Memory B cell (primary cell): ENCODE results near the gene VPS50.
A peak's percentile ranks its signal among the peaks of the same experiment; 100 is the strongest.

ENCODE experiments used
- ATAC-seq: fragments of 150-1000 bp; cut with Tn5 transposase; 2 replicates; pipeline ENCODE4 v1.10.0; 2021; ENCODE audit warnings: low read depth, mild to moderate bottlenecking, moderate library complexity
- DNase-seq, 2 donors: peaks; one replicate each; pipeline ENCODE4 v3.0.0; 2022; ENCODE audit warnings: low spot score in 2 of 2
- H3K27ac Mint-ChIP-seq: one replicate; pipeline ENCODE4 v1.8.0; 2022; ENCODE audit warnings: mild to moderate bottlenecking, moderate library complexity, mixed read lengths
- H3K27me3 Mint-ChIP-seq: one replicate; pipeline ENCODE4 v1.8.0; 2022; ENCODE audit warnings: mixed read lengths
- H3K36me3 Mint-ChIP-seq: one replicate; pipeline ENCODE4 v1.8.0; 2022; ENCODE audit warnings: mild to moderate bottlenecking, mixed read lengths
- H3K4me1 Mint-ChIP-seq: one replicate; pipeline ENCODE4 v1.8.0; 2022; ENCODE audit warnings: mixed read lengths
- H3K4me3 Mint-ChIP-seq: one replicate; pipeline ENCODE4 v1.8.0; 2022; ENCODE audit warnings: mild to moderate bottlenecking, moderate library complexity, mixed read lengths
- H3K9me3 Mint-ChIP-seq: one replicate; pipeline ENCODE4 v1.8.0; 2022; ENCODE audit warnings: mixed read lengths

Gene VPS50, protein sequence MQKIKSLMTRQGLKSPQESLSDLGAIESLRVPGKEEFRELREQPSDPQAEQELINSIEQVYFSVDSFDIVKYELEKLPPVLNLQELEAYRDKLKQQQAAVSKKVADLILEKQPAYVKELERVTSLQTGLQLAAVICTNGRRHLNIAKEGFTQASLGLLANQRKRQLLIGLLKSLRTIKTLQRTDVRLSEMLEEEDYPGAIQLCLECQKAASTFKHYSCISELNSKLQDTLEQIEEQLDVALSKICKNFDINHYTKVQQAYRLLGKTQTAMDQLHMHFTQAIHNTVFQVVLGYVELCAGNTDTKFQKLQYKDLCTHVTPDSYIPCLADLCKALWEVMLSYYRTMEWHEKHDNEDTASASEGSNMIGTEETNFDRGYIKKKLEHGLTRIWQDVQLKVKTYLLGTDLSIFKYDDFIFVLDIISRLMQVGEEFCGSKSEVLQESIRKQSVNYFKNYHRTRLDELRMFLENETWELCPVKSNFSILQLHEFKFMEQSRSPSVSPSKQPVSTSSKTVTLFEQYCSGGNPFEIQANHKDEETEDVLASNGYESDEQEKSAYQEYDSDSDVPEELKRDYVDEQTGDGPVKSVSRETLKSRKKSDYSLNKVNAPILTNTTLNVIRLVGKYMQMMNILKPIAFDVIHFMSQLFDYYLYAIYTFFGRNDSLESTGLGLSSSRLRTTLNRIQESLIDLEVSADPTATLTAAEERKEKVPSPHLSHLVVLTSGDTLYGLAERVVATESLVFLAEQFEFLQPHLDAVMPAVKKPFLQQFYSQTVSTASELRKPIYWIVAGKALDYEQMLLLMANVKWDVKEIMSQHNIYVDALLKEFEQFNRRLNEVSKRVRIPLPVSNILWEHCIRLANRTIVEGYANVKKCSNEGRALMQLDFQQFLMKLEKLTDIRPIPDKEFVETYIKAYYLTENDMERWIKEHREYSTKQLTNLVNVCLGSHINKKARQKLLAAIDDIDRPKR

DNA sequence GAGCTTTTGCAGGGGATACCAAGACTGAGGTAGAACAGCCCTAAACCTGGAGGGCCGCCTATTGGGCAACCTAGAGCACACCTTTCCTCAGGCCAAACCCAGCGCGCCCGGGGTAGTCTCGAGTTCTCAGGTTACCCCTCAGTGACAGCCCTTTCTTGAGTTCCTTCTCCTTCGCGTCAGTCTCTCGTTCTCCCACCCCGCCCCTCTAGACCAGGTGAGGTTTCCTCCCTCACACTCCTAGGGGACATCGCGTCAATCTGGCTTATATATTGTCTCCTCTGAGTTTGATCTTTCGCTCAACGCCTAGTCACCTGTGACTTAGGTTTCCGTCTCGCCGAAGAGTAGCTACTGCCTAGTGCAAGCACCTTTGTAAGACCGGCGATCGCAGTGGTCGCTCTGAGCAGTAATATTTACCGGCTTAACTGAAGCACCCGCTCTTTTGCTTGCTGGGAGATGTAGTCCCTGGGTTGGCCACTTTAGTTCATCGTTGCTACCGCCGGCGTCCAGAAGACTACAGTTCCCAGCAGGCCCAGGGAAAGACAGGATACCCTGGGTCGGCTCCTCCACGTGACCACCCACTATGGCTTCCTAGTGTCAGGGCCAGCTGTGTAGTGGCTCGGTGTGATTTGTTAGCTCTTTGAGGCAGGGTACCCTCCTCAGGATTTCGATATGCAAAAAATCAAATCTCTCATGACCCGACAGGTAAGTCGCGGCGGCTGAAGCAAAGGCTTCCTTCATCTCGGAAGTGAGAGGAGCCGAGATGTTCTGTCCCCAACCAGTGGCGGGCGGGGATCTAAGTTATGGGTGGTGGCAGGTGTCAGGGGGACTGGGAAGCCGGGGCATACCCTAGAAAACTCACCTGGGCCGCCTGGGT lies at the start of gene VPS50:
TSS of gene VPS50 (plus strand) at position 568 of the 874 bp plus-strand sequence. CDS start at position 670, 102 bp downstream.
- peaks cover 3% of the 10 kb centered on the region for H3K4me1 Mint-ChIP-seq
- no peaks in the 10 kb centered on the region for H3K9me3 Mint-ChIP-seq
- H3K4me3 Mint-ChIP-seq, result peak within 1 kb of the TSS; percentile 99
- H3K27ac Mint-ChIP-seq, result peak within 1 kb of the TSS; percentile 96
- H3K36me3 Mint-ChIP-seq, result no peaks in the 10 kb centered on the region
- peak; percentile 94 for ATAC-seq
- no peaks in the 10 kb centered on the region for H3K27me3 Mint-ChIP-seq
- peak; percentile 84 to 87 for DNase-seq

DNA sequence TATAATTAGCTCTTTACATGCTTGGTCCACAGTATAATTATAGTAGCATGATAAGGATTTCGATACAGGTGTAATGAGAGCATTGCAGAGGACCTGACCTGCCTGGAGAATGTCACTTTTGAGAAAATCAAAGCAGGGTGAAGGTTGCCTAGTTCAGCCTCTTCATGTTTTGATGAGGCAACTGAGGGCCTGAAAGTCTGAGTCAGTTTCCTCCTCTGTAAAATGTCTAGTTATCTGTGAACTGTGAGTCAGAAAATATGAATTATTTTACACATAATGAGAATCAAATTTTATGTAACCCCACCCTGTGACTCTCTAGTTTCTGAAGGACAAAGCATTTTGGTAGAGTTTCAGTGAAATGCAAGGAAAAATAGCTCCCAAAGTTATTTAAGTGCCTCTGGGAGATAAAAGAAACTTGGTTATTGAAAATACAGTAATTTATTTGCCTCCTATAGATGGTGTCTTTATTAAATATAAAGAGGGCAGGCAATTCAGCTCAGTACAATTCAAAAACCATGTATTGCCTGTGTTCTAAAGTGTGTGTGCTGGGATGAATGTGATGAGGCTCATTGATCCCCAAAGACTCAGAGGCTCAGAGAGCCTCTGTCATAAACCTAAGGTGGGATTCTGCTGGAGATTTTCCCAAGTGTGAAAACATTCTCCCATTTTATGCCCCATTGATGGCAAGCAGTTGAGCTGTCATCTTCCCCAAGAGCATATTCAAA lies 46.7 kb upstream of the VPS50 start:
- DNase-seq (no peak), ATAC-seq (no peak)
- Mint-ChIP-seq H3K36me3 (no peaks in the 10 kb centered on the region), H3K9me3 (no peaks in the 10 kb centered on the region), H3K27me3 (peaks cover 9% of the 10 kb centered on the region), H3K4me1 (no peaks in the 10 kb centered on the region), H3K4me3 (no peak overlapping the region), H3K27ac (no peak overlapping the region)

DNA sequence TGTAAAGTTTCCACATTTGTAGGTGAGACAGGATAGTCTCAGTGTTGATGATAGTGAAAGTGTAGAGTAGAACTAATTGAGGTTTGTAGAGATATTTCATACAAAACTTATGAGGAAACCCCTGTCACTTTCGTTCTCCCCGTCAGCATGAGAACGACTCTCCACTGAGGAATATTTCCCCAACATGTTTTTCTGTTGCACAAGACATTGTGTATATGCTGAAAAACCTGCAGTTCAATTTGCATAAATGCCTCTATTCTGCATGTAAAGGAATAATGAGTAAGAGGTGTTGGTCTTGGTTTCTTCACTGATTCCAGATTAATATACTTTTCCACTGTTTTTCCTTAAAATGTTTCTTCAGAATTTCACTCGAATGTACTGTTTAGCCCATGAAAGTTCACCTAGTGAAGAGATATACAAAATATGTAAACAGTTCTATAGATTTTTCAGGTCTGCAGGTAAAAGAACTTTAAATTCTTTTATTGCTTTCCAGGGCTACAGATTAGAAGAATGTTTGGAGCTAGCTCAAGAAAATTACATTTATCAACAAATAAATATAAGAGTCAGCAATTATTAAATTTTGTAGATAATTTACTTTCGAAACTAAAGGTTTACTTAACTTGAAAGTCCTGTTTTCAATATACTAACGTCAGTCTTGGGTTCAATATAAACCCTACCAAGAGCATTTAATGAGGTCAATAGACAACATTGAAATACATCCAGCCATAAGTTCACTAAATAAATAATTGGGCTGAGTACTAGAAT lies 43.1 kb upstream of the VPS50 start:
- DNase-seq, result no peak
- Mint-ChIP-seq H3K27ac (no peak overlapping the region), H3K9me3 (no peaks in the 10 kb centered on the region), H3K4me1 (no peaks in the 10 kb centered on the region), H3K4me3 (no peak overlapping the region), H3K27me3 (peaks cover 3% of the 10 kb centered on the region), H3K36me3 (no peaks in the 10 kb centered on the region)
- ATAC-seq, result no peak

DNA sequence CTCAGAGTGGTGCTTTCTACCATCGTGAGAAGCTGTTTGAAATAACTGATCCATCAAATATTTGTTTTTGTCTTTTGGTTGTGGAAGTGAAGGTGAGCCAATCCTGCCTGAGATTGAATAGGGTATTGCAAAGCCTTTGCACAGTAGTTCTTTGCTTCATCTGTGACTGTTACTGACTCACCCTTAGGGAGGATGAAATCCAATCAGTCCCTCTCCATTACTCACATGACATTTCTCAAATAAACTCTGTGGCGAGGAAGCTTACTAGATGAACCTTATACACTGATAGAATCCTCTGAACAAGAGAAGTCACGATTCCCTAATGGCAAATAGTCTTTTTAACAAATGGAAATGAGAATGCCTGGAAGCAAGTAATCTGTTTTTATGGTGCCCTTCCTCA lies 37.8 kb upstream of the VPS50 start:
- H3K36me3 Mint-ChIP-seq, result no peaks in the 10 kb centered on the region
- no peak for DNase-seq
- H3K4me3 Mint-ChIP-seq, result no peak overlapping the region
- peaks cover 7% of the 10 kb centered on the region for H3K27me3 Mint-ChIP-seq
- no peak for ATAC-seq
- no peak overlapping the region for H3K27ac Mint-ChIP-seq
- H3K4me1 Mint-ChIP-seq, result peaks cover 7% of the 10 kb centered on the region
- H3K9me3 Mint-ChIP-seq, result no peaks in the 10 kb centered on the region

DNA sequence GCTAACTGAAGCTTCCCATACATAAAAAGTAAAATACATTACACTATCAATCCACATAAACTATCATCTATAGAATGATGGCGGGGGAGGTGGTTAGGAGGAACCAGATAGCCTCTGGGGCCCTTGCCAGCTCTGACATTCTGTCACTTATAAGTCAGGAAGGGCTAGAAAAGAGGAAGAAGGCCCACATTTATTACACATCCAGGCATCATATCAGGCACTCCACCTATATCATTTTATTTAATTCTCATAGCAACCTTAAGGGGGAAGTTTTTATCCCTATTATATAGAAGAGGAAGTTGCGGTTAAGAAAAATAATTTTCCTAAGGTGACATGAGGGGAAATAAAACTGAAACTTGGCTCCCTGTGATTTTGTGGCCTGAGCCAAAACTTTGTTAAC lies 35.8 kb upstream of the VPS50 start:
- Mint-ChIP-seq H3K9me3 (no peaks in the 10 kb centered on the region), H3K36me3 (no peaks in the 10 kb centered on the region), H3K27ac (peak overlapping the region; percentile 5)

DNA sequence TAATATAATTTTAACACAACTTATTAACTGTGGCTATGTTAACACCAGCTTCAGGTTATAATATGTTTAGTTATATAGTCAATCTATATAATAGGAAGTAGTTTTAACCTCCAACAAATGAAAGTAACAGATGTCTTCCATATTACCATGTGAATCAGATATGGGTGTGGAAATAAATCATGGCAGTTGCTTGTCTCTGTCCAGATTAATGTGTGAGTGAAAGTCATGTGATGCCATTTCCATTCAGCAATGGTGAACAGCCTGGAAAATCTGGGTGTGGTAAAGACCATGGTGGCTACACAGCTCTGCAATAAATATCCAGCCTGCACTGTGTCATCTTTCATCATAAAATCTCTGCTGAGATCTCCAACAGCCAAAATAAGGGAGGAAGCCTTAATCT lies 33.7 kb upstream of the VPS50 start:
- Mint-ChIP-seq H3K4me3 (no peak overlapping the region), H3K4me1 (peaks cover 7% of the 10 kb centered on the region), H3K27ac (no peak overlapping the region), H3K9me3 (no peaks in the 10 kb centered on the region), H3K27me3 (peaks cover 8% of the 10 kb centered on the region), H3K36me3 (no peaks in the 10 kb centered on the region)
- DNase-seq, result no peak
- no peak for ATAC-seq

More for the DNA sequence above, 35.8 kb upstream of the VPS50 start:
- Mint-ChIP-seq H3K4me3 (no peak overlapping the region), H3K4me1 (peaks cover 7% of the 10 kb centered on the region), H3K27me3 (peaks cover 5% of the 10 kb centered on the region)
- ATAC-seq (peak; percentile 57), DNase-seq (no peak)

DNA sequence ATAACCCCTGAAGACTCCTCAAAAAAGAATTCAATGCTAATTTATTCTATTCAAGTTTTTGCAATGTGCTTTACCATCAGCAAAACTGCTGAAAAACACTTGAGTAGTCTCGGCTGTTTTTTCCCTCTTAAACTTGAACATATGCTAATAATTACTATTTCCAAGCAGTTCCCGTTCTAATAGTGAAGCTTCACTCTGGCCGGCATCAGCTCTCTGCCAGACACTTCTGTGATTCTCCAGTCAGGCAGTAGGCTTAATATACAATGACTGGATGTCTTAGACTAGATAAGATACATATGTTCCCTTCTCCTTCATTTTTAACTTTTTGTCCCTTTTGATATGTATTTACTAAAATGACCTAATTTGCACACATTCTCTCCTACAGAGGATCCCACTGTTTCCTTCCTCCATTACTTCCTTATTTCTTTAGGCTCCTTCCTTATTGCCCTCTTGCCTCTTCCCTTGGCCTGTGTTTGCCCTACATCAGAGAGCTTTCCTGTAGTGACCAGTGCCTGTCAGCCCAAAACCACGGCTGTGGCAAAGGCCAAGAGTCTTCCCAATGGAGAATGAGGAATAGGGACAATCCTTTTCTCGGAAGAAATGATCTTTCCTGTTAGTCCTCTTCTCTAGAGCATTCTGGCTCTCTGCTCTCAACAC lies 29.4 kb upstream of the VPS50 start:
- Mint-ChIP-seq H3K9me3 (no peaks in the 10 kb centered on the region), H3K36me3 (no peaks in the 10 kb centered on the region), H3K27ac (no peak overlapping the region), H3K27me3 (peaks cover 10% of the 10 kb centered on the region), H3K4me1 (no peaks in the 10 kb centered on the region), H3K4me3 (no peak overlapping the region)
- ATAC-seq (no peak), DNase-seq (no peak)

DNA sequence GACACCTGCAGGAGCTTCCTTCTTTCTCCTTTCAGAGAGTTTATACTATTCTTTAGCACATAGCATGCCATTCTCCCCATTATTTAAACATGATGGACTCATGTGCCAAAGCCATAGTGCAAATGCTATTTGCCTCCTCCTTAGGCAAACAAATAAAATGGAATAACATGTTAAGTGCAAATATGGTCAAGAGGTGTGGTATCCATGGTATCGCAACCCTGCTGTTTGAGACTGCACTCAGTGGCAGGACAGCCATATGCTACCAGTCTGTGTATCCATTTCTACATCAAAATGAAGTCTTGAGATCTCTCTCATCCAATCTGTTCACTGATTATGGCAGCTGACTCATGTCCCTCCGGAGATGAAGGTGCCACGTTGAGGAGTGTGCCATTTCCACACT lies 28.7 kb upstream of the VPS50 start:
- no peaks in the 10 kb centered on the region for H3K36me3 Mint-ChIP-seq
- H3K27me3 Mint-ChIP-seq, result peaks cover 9% of the 10 kb centered on the region
- ATAC-seq (no peak), DNase-seq (no peak)
- H3K4me1 Mint-ChIP-seq, result no peaks in the 10 kb centered on the region
- no peaks in the 10 kb centered on the region for H3K9me3 Mint-ChIP-seq
- no peak overlapping the region for H3K4me3 Mint-ChIP-seq
- no peak overlapping the region for H3K27ac Mint-ChIP-seq

DNA sequence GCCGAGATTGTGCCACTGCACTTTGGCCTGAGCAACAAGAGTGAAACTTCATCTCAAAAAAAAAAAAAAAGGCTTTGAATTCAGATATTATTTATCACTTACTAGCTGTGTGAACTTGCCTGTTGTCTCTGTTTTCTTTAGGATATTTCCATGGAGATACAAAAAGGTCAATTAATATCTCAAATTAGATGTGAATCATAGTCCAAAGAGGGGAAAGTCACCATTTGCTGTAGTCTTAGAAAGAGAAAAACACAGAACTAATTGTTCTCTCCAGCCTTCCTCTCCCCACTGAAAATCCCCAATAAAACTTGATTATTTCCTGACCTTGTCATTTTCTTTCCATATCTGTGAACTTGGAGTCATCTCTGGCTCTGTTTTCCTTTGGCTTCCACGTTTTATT lies 27.1 kb upstream of the VPS50 start:
- no peak overlapping the region for H3K27ac Mint-ChIP-seq

DNA sequence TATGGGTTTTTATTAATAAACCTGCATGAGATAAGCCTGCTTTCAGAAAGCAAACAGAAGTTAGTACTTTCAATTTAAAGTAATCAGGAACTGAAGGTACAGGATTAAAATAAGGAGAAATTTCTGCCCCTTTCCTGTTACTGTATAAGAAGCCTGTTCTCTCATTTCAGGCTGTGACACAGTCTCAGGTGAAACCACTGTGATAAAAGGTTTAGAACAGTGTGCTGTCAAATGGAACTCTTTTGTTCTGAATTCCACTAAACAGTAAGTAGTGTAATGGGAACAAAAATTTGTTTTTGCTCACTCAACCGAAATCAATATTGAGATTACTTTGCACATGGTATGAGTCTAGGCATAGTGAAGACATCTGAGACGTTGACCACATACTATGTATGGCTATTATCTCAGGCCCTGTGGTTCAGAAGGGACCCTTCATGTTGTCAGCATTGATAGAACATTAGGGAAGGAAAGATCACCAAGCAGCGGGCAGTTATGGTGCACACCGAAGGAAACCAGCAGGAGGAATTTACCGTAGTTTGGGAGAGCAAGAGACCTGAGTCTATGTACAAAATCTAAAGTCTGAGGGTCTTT lies 20.8 kb upstream of the VPS50 start:
- Mint-ChIP-seq H3K4me1 (peaks cover 3% of the 10 kb centered on the region), H3K4me3 (no peak overlapping the region), H3K9me3 (no peaks in the 10 kb centered on the region), H3K36me3 (no peaks in the 10 kb centered on the region), H3K27me3 (peaks cover 12% of the 10 kb centered on the region), H3K27ac (no peak overlapping the region)
- DNase-seq (no peak), ATAC-seq (no peak)

More for the DNA sequence above, 27.1 kb upstream of the VPS50 start:
- peaks cover 9% of the 10 kb centered on the region for H3K27me3 Mint-ChIP-seq
- H3K36me3 Mint-ChIP-seq, result no peaks in the 10 kb centered on the region
- DNase-seq (no peak), ATAC-seq (no peak)
- no peak overlapping the region for H3K4me3 Mint-ChIP-seq
- H3K4me1 Mint-ChIP-seq, result no peaks in the 10 kb centered on the region
- no peaks in the 10 kb centered on the region for H3K9me3 Mint-ChIP-seq

DNA sequence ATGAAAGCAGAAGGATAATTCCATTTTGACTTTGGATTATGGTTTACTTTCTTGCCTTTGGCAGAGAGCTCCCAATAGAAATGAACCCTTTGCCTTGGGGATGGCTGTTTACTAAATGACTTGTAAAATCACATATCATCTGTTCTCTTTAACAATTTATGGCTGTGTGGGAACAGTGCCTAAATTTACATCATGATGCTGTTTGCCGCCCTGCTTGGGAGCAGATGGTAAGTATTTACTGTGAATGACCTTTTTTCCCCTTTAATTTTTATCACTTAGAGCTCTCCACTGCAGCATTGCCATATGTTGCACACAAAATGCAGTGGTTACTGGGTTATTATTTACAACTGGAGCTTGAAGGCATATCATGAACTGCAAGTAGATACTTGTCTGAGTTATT lies 19.3 kb upstream of the VPS50 start:
- H3K36me3 Mint-ChIP-seq, result no peaks in the 10 kb centered on the region
- ATAC-seq (no peak), DNase-seq (no peak)
- H3K4me1 Mint-ChIP-seq, result peaks cover 3% of the 10 kb centered on the region
- no peaks in the 10 kb centered on the region for H3K9me3 Mint-ChIP-seq
- H3K4me3 Mint-ChIP-seq, result no peak overlapping the region
- peaks cover 15% of the 10 kb centered on the region for H3K27me3 Mint-ChIP-seq
- H3K27ac Mint-ChIP-seq, result no peak overlapping the region
